ENCODE measurements around the gene DIP2B. TPM values are rescaled to one million over a fixed set of nuclear protein-coding genes. Genes with fewer than 3 reads are reported as not detected.

DIP2B gene
- total and polyA plus RNA-seq, 2 of the 13 experiments (the other 11 are each of a cell fraction or from before 2014, with no cell fraction given): 32.1 to 35.8 TPM

DNA sequence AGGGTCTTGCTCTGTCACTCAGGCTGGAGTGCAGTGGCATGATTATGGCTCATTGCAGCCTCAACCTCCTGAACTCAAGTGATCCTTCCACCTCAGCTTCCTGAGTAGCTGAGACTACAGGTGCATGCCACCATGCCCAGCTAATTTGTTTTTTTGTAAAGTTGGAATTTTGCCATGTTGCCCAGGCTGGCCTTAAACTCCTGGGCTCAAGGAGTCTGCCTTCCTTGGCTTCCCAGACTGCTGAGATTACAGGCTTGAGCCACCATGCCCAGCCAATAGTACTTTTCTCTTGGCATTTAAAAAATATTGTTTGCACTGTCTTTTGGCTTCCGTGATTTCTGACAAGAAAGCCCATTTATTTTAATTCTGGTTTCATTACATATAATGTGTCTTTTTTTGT is 61.3 kb downstream of the DIP2B start (continued):
- TF ChIP-seq, protein P1, sequence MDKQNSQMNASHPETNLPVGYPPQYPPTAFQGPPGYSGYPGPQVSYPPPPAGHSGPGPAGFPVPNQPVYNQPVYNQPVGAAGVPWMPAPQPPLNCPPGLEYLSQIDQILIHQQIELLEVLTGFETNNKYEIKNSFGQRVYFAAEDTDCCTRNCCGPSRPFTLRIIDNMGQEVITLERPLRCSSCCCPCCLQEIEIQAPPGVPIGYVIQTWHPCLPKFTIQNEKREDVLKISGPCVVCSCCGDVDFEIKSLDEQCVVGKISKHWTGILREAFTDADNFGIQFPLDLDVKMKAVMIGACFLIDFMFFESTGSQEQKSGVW (CRISPR knock-in tag; IDR thresholded peaks at IDR 0.05; ENCODE audit: borderline replicate concordance): no peak
- no peak for TF ChIP-seq ZNF17 (CRISPR knock-in tag; IDR thresholded peaks at IDR 0.05)
- TF ChIP-seq, protein P2, sequence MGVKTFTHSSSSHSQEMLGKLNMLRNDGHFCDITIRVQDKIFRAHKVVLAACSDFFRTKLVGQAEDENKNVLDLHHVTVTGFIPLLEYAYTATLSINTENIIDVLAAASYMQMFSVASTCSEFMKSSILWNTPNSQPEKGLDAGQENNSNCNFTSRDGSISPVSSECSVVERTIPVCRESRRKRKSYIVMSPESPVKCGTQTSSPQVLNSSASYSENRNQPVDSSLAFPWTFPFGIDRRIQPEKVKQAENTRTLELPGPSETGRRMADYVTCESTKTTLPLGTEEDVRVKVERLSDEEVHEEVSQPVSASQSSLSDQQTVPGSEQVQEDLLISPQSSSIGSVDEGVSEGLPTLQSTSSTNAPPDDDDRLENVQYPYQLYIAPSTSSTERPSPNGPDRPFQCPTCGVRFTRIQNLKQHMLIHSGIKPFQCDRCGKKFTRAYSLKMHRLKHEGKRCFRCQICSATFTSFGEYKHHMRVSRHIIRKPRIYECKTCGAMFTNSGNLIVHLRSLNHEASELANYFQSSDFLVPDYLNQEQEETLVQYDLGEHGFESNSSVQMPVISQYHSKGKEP (CRISPR knock-in tag; IDR thresholded peaks at IDR 0.05): no peak

DNA sequence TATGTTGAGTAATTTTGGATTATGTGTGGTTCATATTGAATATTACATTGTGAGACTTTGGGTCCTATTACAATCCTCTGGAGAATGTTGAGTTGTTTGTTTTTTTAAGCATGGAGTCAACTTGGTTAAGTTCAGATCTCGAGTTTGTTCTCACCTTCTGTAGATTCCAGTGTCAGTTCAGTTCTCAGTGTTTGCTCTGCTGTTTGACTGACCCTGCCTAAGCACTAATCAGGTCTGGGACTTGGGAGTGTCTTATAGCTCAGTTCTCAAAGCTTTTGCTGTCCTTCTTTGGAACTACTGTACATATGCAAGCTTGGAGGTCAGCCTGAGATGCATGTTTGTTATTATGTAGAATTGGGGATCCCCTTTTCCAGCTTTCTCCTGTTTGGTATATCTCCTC is 63.1 kb downstream of the DIP2B start:
- Histone ChIP-seq H3K27ac (ENCODE audit: extremely low read length, insufficient read depth, low read length) (peak overlapping the region; percentile 57), H3K36me3 (replicated peaks in 1 of 2; ENCODE audit: control insufficient read depth in 1 of 2, insufficient read depth in 2 of 2, low read length in 2 of 2) (no peaks in the 10 kb centered on the region; a peak in 2 of 5 replicates), H3K4me2 (ENCODE audit: low read depth, low read length) (peak overlapping the region; percentile 56), H3K9me3 (ENCODE audit: low read length) (no peaks in the 10 kb centered on the region), H3K79me2 (ENCODE audit: insufficient read depth, low read length) (peaks cover 96% of the 10 kb centered on the region), H4K20me1 (ENCODE audit: insufficient read depth, low read length) (peaks cover 10% of the 10 kb centered on the region), H3K4me1 (ENCODE audit: insufficient read depth, low read length) (peaks cover 89% of the 10 kb centered on the region), H3K9ac (ENCODE audit: insufficient read depth, low read depth, low read length) (no peak overlapping the region), H3K4me3 (replicated peaks in 1 of 3; ENCODE audit: insufficient read depth in 1 of 3, low read depth in 2 of 3, low read length in 3 of 3) (no peak overlapping the region; a peak in 1 of 6 replicates), H3K27me3 (ENCODE audit: control insufficient read depth in 1 of 2, insufficient read depth in 2 of 2, low read length in 2 of 2) (no peaks in the 10 kb centered on the region), H2AFZ (ENCODE audit: low read length) (no peak overlapping the region)
- in situ Hi-C loops (cut with HindIII; ENCODE audit: extremely low pct_ligation_motif_present, low pct_unique_long_range_greater_than_20kb): no loop called here
- TF ChIP-seq ZNF264 (CRISPR knock-in tag; IDR thresholded peaks at IDR 0.05) (no peak), MIXL1 (CRISPR knock-in tag; IDR thresholded peaks at IDR 0.05) (no peak), FOXA1 (IDR thresholded peaks at IDR 0.05) (no peak), FOXA1 (CRISPR knock-in tag; IDR thresholded peaks at IDR 0.05) (0 out of 2 replicates have a peak, but pooled peaks have one; percentile 30), PHF8 (CRISPR knock-in tag; IDR thresholded peaks at IDR 0.05) (no peak), ZNF317 (CRISPR knock-in tag; IDR thresholded peaks at IDR 0.05) (peak; percentile 57; the same call in 1 of the 2 replicates), ZNF709 (CRISPR knock-in tag; IDR thresholded peaks at IDR 0.05) (no peak)
- TF ChIP-seq, protein P3, sequence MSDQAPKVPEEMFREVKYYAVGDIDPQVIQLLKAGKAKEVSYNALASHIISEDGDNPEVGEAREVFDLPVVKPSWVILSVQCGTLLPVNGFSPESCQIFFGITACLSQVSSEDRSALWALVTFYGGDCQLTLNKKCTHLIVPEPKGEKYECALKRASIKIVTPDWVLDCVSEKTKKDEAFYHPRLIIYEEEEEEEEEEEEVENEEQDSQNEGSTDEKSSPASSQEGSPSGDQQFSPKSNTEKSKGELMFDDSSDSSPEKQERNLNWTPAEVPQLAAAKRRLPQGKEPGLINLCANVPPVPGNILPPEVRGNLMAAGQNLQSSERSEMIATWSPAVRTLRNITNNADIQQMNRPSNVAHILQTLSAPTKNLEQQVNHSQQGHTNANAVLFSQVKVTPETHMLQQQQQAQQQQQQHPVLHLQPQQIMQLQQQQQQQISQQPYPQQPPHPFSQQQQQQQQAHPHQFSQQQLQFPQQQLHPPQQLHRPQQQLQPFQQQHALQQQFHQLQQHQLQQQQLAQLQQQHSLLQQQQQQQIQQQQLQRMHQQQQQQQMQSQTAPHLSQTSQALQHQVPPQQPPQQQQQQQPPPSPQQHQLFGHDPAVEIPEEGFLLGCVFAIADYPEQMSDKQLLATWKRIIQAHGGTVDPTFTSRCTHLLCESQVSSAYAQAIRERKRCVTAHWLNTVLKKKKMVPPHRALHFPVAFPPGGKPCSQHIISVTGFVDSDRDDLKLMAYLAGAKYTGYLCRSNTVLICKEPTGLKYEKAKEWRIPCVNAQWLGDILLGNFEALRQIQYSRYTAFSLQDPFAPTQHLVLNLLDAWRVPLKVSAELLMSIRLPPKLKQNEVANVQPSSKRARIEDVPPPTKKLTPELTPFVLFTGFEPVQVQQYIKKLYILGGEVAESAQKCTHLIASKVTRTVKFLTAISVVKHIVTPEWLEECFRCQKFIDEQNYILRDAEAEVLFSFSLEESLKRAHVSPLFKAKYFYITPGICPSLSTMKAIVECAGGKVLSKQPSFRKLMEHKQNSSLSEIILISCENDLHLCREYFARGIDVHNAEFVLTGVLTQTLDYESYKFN (CRISPR knock-in tag; conservative IDR thresholded peaks at IDR 0.05): 0 out of 2 replicates have a peak, but pooled peaks have one; percentile 18
- no TSS peak for BruUV-seq (replicated peaks)
- FAIRE-seq (no peak), DNase-seq (ENCODE audit: low spot score) (peak; percentile 40), ATAC-seq (peak; percentile 79)
- 0% methylated on average over 1 of the region's 1 CpG for WGBS (ENCODE audit: low lambda C conversion rate)
- POLR2A ChIA-PET: interaction anchor here (1.1 to 1.7 kb wide), 3 partner anchors 17 to 59 kb away, joined by 4 to 7 read pairs (median 5); no protein-coding TSS in a partner anchor
- CTCF ChIA-PET (ENCODE audit: low intra/inter-chr PET ratio, low total read pairs): no interaction called here
- intact Hi-C loops (cut with micrococcal nuclease; ENCODE audit: unreplicated experiment): loop anchor here (10.0 kb wide), 1 partner anchor 47 kb away; no protein-coding TSS in a partner anchor
